Activated CD4-positive, alpha-beta T cell treated with anti-CD3 and anti-CD28 coated beads, Interleukin-2, amount 50 U/mL, for 1 hour (primary cell): ENCODE results near the gene MOB2.
A peak's percentile ranks its signal among the peaks of the same experiment; 100 is the strongest.
"Not testable (repeated sequence)": the region's sequence is repeated elsewhere in the genome, so short reads cannot be mapped to it uniquely, and the experiment has no call there.

Experiments
- DNase-seq: peaks from one replicate; pipeline ENCODE4 v3.0.0-alpha.2; 2020

MOB2 gene

DNA sequence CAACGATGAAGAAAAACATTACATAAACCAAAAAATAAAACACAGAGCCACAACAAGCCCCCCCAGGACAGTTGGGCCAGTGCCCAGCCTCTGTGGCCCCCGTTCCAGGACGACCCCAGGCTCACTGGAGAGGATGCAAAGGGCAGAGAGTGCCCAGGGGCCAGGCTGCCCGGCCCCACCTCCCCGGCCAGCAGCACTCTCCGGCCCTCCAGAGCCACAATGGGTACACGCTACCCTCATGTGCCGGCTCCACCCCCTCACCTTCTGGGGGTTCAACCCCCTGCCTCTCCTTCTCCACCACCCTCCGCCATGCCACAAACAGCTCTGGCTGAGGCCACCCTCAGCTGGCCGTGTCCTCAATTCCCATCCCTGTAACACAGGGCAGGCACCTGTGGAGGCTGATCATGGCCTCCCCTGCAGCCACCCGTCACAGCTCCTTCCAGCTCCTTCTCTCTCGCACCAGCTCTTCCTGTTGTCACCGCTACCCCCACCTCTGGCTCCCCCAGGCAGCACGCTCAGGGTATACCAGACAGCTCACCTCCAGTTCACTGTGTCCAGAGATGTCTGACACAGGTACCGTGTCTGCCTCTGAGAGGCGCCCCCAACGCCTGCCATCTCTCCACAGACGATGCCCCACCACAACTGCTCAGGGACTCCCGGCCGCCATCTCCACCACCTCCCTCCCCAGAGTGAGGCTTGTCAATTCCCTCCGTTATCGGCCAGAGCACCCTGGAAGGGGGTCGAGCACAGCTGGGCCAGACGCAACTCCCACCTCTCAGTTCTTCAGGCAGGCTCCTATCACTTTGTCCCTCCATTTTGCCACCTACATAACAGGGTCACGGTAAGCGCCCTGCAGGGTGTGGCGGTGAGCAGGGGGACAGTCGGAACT is 30.8 kb upstream of the MOB2 start:
- DNase-seq: no peak

DNA sequence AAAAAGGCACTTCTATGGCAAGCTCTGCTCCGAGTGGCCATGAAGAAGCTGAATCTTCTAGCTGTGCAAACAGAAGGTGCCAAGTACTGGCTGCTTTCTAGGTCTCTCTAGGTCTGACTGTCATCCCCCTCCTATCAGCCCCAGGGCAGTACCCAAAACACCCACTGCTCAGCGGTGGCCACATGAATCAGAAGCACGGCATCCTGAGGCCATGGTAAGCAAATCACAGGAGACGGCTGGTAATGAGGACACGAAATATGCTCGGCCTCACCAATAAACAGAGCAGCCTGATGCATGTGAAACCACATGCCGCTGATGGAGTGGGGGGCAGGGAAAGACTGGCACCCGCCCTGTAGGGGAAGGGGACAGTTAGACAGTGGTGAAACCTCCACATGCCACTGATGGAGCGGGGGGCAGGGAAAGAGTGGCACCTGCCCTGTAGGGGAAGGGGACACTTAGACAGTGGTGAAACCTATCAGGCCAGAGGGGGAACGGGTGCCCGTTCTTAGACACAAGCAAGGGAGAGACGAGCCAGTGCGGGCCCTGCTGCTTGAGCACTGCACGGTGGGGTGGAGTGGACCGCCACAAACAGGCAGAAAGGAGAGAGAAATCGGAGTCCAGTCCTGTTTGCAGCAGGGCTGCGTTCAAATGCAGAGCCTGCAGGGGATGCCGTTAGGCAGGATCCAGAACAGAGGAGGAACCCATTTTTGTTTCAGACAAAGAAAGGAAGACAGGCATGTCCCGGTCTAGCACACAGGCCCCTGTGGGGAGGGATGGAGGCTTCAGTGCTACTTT is 29.9 kb upstream of the MOB2 start:
- no peak for DNase-seq

DNA sequence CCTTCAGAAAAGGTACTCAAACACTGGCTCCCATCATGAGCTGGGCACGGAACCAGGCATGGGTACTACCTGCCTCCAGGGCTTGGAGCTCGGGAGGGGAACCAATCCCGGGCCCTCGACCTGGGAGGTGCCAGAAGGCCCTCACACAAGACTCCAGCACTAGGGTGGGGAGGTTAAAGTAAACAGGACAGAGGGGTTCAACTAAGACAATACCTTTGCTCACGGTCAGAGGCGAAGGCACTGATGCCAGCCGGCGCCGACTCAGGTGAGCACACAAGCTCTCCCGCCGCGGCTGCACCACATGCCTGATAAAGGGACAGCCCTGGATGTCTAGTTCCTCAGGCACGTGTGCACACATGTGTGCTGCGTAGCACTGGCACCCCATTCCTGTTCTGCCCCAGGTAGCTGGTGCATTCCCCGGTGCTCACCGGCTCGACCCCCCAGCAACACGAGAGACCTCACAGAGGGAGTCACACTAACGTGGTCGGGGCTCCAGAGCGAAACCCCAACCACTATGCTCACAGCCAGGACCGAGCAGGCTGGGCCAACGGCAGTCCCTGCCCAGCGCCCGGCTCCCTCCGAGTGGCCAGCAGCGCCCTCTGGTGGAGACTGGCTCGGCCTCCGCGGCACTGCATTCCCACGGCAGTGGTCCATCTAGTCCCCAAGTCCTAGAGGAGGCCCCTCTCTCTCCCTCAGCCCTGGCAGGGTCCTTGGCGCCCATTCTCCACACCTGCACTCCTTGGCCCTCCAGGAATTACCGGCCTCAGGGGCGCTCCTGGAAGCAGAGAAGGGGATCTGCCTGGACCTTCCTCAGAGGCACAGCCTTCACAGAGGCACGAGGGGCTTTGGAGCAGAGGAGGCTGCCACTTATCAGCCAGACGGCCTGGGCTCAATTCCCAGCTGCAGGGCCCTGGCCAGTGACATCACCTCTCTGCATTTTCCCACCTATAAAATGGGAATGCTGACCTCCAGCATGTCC is 28.8 kb upstream of the MOB2 start:
- DNase-seq: peak; percentile 79

DNA sequence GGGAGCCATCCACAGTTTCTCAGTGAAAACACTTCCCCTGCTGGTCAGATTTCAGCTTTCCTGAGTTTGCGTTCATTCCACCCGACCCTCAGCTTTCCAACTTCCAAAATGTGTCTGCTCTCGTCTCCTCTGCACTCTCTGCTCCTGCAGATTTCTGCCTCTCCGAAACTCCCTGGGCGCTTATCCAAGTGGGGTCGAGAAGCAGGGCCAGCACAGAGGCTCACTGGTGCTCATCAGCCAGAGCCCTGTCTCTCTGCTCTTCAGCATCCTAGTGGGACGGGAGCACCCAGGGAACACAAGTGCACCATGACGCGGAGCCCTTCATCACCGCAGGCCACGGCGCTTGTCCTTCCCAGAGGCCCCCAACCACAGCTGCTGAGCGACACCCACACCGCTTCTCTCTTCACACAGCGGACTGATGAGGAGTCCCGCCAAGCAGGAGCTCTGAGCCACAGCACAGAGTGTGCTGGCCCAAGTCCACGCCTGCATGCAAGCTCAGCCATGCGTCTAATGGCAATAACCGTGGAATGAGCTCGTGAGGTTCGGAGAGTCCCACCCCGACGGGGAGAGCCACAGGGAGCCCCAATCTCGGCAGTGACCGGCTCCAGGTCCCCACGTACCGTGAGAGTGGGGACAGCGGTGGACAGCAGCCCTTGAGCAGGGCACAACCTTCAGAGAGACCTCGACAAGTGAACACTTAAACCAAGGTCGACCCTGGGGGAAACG is 27.9 kb upstream of the MOB2 start:
- no peak for DNase-seq

DNA sequence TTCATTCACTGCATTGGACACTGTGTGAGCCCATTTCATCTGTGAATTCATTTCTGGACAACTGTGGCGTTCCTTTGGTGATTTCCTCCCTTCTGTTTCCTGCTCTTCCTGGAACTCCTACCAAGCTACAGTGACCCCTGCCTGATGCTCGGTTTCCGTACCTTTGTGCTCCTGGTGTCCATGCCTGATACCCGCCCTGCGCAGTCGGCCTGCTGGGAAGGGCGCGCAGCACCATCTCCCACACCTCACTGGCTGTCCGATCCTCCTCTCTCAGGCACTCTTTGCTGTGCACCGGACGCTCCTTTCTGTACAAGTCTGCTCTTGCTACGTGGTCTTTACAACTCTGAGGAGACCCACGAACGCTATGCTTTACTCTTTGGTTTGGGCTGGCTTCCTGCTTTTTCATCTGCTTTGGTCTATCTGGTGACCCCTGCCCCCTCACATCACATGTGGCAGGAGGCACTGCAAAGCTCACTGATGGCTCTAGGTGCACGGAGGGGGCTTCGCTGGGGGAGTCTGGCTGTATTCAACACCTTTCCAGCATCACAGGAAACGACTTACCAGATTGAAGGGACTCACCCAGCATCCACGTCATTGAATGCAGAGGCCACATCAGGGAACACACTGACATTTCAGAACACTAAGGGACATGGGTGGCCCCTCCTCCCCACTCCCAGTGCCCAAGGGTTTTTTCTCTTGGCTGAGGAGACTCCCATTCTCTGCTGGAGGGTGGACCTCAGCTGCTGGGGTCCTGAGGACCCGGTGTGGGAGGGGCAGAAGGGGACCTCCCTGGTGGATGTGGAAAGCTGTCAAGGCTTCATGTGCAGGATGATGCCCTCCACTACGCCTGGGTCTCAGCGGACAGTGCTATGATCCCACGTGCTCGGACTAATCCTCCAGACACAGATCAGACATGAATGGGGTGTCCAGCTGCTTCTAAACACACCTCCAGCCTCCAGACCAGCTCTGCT is 27.0 kb upstream of the MOB2 start:
- no peak for DNase-seq

DNA sequence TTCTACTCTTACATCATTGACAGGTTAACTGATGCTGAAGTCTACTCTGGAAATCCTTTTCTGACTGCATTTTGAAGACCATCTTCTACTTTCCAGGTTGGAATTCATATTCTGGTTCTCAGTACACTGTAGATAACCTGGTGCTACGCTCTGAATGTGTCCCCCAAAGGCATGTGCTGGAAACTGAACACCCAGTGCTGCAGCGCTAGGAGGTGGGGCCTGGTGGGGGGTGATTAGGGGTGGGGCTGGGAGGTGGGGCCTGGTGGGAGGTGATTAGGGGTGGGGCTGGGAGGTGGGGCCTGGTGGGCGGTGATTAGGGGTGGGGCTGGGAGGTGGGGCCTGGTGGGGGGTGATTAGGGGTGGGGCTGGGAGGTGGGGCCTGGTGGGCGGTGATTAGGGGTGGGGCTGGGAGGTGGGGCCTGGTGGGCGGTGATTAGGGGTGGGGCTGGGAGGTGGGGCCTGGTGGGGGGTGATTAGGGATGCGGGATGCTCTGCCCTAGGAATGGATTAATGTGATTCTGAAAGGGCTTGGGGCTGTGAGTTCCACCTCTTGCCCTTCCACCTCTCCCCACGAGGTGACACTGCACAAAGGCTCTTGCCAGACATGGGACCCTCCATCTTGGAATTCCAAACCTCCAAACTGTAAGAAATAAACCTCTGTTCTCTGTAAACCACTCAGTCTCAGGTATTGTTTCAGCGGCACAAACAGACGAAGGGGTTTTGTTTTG is 26.1 kb upstream of the MOB2 start:
- DNase-seq: not testable (repeated sequence)

DNA sequence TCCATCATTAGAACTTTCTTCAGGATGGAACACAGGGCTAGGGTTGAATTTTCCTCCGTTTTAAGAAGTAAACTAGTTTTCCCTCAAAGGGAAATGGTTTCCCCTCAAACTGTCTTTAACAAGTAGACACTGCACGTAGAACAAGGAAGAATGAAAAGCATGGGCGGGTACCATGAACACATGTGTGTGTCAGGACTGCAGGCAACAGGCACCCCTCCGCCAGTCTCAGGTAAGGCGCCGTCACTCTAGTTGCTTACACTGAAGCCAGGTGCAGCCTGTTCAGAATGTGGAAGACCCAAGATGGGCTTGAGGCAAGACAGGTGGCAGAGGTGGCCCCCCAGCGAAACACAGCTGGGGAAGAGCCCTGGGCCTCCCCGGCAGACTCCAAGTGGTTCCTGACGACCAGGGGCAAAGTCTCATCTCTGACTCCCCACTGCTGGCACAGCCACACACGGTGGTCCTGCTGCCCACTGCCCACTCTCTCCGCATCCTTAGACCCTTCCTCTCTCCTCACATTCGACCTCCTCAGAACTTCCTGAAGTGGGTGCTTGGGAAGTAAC is 25.4 kb upstream of the MOB2 start:
- DNase-seq: no peak

DNA sequence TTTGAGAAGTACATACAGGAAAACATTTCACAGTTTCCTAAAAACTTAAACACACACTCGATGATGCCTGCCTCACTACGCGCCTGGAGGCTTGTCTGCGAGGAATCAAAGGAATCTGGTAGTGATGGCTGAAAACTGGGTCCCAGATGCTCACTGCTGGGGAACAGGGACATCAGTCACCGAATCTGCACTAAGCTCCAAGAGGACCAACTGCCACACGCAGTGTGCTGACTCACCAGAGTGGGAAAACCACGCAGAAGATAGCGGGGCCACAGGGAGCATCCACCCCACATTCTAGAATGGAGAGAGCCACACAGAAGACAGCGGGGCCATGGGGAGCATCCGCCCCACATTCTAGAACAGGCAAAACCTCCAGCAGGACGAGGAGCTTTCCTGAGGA is 24.3 kb upstream of the MOB2 start:
- no peak for DNase-seq

DNA sequence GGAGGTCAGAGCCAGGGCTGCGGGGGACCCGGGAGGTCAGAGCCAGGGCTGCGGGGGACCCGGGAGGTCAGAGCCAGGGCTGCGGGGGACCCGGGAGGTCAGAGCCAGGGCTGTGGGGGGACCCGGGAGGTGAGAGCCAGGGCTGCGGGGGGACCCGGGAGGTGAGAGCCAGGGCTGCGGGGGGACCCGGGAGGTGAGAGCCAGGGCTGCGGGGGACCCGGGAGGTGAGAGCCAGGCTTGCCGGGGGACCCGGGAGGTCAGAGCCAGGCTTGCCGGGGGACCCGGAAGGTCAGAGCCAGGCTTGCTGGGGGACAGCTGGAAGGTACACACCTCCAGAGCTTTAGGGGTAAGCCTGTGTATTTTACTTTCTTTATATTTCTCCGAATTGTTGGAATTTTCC is 23.8 kb upstream of the MOB2 start:
- not testable (repeated sequence) for DNase-seq

DNA sequence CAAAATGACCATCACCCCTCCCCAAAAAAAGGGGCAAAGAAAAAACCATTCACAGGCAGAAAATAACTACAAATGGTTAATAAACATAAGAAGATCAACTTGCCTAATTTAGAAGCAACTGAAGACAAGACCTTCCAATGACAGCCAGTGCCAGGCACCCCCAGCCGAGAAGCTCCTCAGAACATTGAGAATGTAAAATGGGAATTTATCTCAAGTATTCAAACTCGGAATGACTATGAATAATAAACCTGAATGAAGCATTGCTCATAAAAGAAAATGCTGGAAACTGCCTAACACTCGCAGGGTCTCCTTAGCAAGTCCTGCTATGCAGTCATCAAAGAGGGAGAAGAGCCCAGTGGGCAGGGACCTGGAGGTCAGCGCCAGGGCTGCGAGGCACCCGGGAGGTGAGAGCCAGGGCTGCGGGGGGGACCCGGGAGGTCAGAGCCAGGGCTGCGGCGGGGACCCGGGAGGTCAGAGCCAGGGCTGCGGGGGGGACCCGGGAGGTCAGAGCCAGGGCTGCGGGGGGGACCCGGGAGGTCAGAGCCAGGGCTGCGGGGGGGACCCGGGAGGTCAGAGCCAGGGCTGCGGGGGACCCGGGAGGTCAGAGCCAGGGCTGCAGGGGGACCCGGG is 23.2 kb upstream of the MOB2 start:
- DNase-seq: no peak

DNA sequence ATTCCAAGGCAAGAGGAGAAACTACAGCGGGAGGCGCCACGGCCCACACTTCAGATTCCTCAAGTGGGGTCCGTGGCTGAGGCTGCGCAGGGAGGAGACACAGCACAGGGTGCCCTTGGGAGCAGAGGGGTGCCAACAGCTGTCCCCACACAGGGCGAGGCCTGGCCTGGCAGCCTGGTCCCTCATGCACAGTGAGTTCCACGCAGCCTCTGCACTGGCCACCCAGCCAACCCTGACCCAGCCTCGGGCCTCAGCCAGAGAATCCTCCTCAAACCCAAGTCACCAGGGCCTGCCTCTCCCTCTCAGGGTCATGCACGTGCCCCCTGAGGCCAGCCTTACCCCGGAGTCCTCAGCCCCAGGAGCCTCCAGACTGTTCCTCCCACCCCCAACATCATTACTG is 22.4 kb upstream of the MOB2 start:
- DNase-seq: no peak

DNA sequence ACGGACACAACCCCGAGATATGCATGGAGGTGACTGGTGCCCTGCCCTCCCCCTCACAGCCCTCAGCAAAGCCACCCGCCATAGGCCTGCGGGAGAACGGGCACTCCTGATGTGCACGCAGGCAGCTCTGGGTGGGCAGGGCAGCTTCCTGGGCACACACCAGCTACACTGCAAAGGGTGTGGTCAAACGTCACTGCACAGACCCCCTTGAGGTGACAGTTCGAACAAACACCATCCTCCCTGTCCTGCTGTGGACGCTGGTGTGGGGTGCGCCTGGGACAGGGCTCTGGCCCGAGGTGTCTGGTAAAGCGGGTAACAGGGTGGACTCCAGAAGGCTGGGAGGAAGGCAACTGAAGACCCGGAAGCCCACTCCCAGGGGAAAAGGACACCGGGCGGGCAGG is 21.9 kb upstream of the MOB2 start:
- no peak for DNase-seq

DNA sequence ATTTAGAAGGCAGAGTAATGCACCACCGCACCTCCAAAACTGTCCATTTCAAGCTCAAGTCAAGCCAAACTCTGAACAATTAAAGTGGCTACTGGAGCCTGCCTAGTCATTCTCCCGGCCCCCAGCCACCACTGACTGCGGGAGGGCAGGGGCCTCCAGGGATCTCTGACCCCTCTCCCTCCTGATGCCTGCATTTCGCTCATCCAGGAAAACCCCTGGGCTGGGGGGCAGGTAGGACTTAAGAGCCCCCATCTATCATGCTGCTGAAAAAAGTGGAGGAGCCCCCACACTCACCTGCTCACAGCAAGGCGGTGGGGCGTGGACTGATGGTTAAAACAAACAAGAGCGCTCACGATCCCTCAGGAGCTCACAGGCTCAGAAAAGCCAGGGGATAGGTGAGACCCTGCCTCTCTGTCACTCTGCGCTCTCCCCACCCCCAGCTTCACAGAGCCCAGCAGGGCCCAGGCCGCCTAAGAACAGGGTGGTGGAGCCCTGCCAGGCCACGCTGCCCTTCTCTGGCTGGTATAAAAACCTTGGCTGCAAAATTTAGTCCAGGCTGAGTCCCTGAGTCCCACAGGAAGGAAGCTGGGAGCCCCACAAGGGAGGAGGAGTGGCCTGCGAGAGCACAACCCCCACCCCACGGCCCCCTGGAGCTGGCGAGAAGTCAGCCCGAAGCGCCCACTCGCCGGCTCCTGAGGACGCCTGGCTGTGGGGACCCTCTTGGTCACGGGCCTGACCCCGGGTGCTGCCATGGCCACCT is 21.0 kb upstream of the MOB2 start:
- no peak for DNase-seq

DNA sequence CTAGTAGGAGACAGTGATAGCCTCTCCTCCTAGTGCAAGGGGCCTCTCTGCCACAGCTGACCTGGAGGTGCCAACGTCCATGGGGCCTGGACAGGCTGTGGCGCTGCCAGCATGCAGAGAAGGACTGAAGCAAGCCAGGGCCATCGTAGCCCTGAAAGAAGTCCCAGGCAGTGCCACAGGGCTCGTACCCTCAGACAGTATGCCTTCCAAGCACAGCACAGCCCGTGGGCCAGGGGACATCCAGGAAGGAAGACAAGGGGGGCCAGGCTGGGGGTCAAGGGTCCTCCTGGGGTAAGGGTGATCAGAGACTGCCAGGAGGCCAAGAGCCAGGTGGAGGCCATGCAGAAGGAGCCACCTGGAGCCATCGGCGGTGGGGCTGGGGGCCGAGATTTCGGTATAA is 20.4 kb upstream of the MOB2 start:
- no peak for DNase-seq

DNA sequence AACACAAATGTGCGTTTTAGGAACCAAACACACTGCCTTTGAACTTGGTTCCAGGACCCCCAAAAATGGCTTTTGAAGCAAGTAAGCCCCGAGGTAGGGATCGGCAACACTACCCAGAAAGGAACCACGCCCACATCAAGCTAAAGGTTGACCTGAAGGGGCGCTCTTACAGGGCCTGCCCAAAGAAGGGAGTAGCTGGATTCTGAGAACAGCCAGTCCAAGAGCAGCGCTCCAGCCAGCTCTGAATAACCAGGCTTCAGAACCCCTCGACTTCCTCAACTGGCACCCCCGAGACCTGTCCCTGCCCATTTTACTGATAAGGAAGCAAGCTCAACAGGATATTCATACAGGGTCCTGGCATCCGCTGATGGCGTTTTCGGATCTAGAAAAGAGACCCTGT is 18.9 kb upstream of the MOB2 start:
- DNase-seq: no peak

DNA sequence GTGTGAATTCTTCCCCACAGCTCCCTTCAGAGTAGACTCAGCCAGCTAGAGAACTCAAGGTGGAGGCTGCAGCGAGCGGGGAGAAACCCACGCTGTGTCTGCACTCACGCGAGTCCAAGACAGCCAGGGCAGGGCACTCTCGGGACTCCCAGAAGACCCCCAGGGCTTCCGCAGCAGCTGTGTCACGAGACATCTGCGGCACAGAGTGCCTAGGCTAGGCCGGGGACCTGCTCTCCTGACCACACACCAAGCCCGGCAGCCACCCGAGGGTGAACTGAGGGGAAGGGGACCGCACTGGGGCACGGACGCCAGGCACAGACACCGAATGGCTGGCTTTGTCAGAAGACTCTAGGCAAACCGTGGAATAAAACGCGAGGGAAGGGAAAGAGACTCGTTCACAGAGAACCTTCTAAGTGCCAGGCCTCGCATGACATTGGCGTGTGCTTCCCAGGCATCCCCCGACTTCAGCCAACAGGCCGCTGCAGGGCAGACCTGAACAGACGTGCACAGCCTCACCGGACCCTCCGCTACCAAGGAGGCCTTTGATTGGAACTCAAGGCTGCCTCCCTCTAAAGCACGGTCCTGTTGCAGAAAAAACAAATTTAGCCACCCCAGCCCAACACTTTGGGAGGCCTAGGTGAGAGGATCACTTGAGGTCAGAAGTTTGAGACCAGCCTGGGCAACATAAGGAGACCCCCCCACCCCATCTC is 18.2 kb upstream of the MOB2 start:
- no peak for DNase-seq

DNA sequence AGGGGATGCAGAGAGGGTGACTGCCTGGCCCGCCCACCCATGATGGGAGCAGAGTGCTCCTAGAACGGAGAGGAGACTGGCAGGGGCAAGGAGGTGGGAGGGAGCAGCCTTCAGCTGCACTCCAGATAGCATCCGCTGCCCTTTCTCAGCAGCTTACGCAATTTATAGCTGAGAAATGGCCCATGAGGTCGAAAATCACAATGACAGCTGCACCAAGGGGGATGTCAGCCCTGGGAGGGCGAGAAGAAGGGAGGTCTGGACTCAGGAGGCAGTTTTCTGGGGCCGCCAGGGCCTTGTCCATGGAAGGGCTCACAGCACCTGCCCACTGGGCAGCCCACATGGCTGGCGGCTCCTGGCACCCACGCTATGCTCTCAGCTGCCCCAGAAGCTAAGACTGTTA is 17.6 kb upstream of the MOB2 start:
- DNase-seq: no peak

DNA sequence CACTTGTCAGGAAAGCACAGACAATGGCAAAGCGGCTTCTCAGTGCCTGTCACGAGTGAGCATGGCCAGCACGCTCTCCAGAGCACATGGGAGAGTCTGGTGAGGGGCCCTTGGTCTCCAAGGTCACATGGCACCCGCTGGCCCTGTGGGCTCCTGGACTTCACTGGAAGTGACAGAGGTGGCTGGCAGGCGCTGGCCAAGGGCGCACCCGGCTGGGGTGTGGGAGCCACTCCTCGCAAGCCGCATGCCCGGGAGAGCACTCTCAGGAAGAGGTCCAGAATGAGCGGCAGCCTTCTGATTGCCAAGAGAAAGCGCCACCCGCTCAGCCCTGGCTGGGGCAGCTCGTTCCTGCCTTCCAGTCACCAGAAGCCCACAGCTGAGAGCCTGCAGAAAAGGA is 17.1 kb upstream of the MOB2 start:
- no peak for DNase-seq
